ENCODE measurements around the gene ECE1.

Gene ECE1
- total RNA-seq = 212 reads per million, percentile 93 among the genes with 10 or more reads in this experiment

- DNase-seq = peak; percentile 45
Measured at GRCh38 chr1:21289700-21290545, at the start of gene ECE1. ECE1 (minus strand) TSS chr1:21290463; CDS start chr1:21290414, 49 bp downstream.

- DNase-seq = no peak
Measured at GRCh38 chr1:21339356-21340229, 49.3 kb upstream of the ECE1 start.

GRCh38 chr1:21338573-21339355 lies 48.5 kb upstream of the ECE1 start:
- DNase-seq = no peak

- DNase-seq = no peak
Measured at GRCh38 chr1:21337928-21338572, 47.8 kb upstream of the ECE1 start.

- no peak for DNase-seq
Measured at GRCh38 chr1:21337454-21337927, 47.2 kb upstream of the ECE1 start.

GRCh38 chr1:21337010-21337437 lies 46.8 kb upstream of the ECE1 start:
- no peak for DNase-seq

- no peak for DNase-seq
Measured at GRCh38 chr1:21335750-21336224, 45.5 kb upstream of the ECE1 start.

GRCh38 chr1:21335088-21335691 lies 44.9 kb upstream of the ECE1 start:
- DNase-seq = no peak

- peak; percentile 71 for DNase-seq
Measured at GRCh38 chr1:21334214-21335087, 44.2 kb upstream of the ECE1 start.

- no peak for DNase-seq
Measured at GRCh38 chr1:21333824-21334213, 43.6 kb upstream of the ECE1 start.

GRCh38 chr1:21332554-21333311 lies 42.5 kb upstream of the ECE1 start:
- DNase-seq = no peak

GRCh38 chr1:21331752-21332478 lies 41.7 kb upstream of the ECE1 start:
- DNase-seq = no peak

- DNase-seq = no peak
Measured at GRCh38 chr1:21330544-21330943, 40.3 kb upstream of the ECE1 start.

GRCh38 chr1:21329209-21329844 lies 39.1 kb upstream of the ECE1 start:
- no peak for DNase-seq

GRCh38 chr1:21327566-21328323 lies 37.5 kb upstream of the ECE1 start:
- no peak for DNase-seq

- DNase-seq = no peak
Measured at GRCh38 chr1:21326861-21327344, 36.6 kb upstream of the ECE1 start.

GRCh38 chr1:21325731-21326387 lies 35.6 kb upstream of the ECE1 start:
- no peak for DNase-seq

Measured in effector CD4-positive, alpha-beta T cell (primary cell).